IMR-90 (cell line): ENCODE results near the gene PRAMEF2. TPM values are rescaled to one million over a fixed set of nuclear protein-coding genes. Genes with fewer than 3 reads are reported as not detected.
"Not testable (repeated sequence)": the region's sequence is repeated elsewhere in the genome, so short reads cannot be mapped to it uniquely, and the experiment has no call there.

Experiments used
- ATAC-seq: fragments of 200-7000 bp; cut with Tn5 transposase; 2 replicates; pipeline ENCODE4 v1.9.1; 2020; ENCODE audit warnings: low read depth, mild to moderate bottlenecking, moderate library complexity
- BruUV-seq: library from RNA; stranded (reverse); fragments of 400-500 nt; replicated peaks from 2 replicates; lab custom pipeline; 2021; lab: Mats Ljungman, UMichigan
- CTCF ChIA-PET: fragments of 300-600 bp; formaldehyde crosslinking; extraction: SDS; loops from one replicate; lab custom pipeline; 2021; ENCODE audit warnings: antibody characterized with exemption; lab: Yijun Ruan, JAX
- POLR2A ChIA-PET: fragments of 300-600 bp; sonication (Branson Sonifier 250); formaldehyde crosslinking; loops from one replicate; lab custom pipeline; 2022; ENCODE audit warnings: antibody characterized with exemption; ENCODE audit not compliant: unreplicated experiment; lab: Charles Lee
- DNase-seq: peaks from one replicate; pipeline ENCODE4 v3.0.0; 2013
- H2AFZ ChIP-seq: replicated peaks from 2 replicates; pipeline ENCODE3; 2013; ENCODE audit warnings: low read length, mild to moderate bottlenecking; ENCODE audit not compliant: poor library complexity
- H2AK5ac ChIP-seq: 2 replicates; pipeline ENCODE4 v1.6.1; 2013; ENCODE audit warnings: low read depth, low read length, inconsistent platforms
- H2AK9ac ChIP-seq: replicated peaks from 2 replicates; pipeline ENCODE3; 2013; ENCODE audit warnings: mild to moderate bottlenecking, low read depth, low read length, moderate library complexity; ENCODE audit not compliant: poor library complexity
- H2BK120ac ChIP-seq: 2 replicates; pipeline ENCODE4 v1.6.1; 2013; ENCODE audit warnings: low read depth, low read length, inconsistent platforms
- H2BK15ac ChIP-seq: 3 replicates; pipeline ENCODE4 v1.6.1; 2013; ENCODE audit warnings: low read depth, low read length, inconsistent platforms
- H2BK20ac ChIP-seq: 2 replicates; pipeline ENCODE4 v1.6.1; 2013; ENCODE audit warnings: low read depth, mild to moderate bottlenecking, inconsistent platforms, low read length, moderate library complexity
- H2BK5ac ChIP-seq: 2 replicates; pipeline ENCODE4 v1.6.1; 2013; ENCODE audit warnings: mild to moderate bottlenecking, low read depth, low read length, inconsistent platforms; ENCODE audit not compliant: poor library complexity, severe bottlenecking
- H3K14ac ChIP-seq: replicated peaks from 2 replicates; pipeline ENCODE4 v1.6.1; 2013; ENCODE audit warnings: low read depth, low read length, inconsistent platforms
- H3K18ac ChIP-seq: 2 replicates; pipeline ENCODE4 v1.6.1; 2013; ENCODE audit warnings: low read depth, low read length, control low read depth
- H3K23ac ChIP-seq: 2 replicates; pipeline ENCODE4 v1.6.1; 2013; ENCODE audit warnings: low read depth, low read length, inconsistent platforms
- H3K27ac ChIP-seq: 2 replicates; pipeline ENCODE4 v1.5.1; 2013; ENCODE audit warnings: mild to moderate bottlenecking, control low read depth, low read length; ENCODE audit not compliant: insufficient read depth
- H3K27me3 ChIP-seq: 2 replicates; pipeline ENCODE4 v1.6.1; 2013; ENCODE audit warnings: low read length; ENCODE audit not compliant: control insufficient read depth, insufficient read depth
- H3K36me3 ChIP-seq: 2 replicates; pipeline ENCODE4 v1.6.1; 2013; ENCODE audit warnings: low read length, mixed read lengths; ENCODE audit not compliant: control insufficient read depth, insufficient read depth
- H3K4ac ChIP-seq: 2 replicates; pipeline ENCODE4 v1.6.1; 2013; ENCODE audit warnings: low read depth, low read length, inconsistent platforms
- H3K4me1 ChIP-seq: 2 replicates; pipeline ENCODE4 v1.6.1; 2013; ENCODE audit warnings: low read length, mixed read lengths; ENCODE audit not compliant: control insufficient read depth, insufficient read depth
- H3K4me2 ChIP-seq: 2 replicates; pipeline ENCODE4 v1.6.1; 2013; ENCODE audit warnings: low read depth, mild to moderate bottlenecking, control low read depth, low read length, moderate library complexity
- H3K4me3 ChIP-seq: 2 replicates; pipeline ENCODE4 v1.5.1; 2013; ENCODE audit warnings: low read depth, mild to moderate bottlenecking, control low read depth, low read length, moderate library complexity; ENCODE audit not compliant: insufficient read depth
- H3K56ac ChIP-seq: 2 replicates; pipeline ENCODE4 v1.6.1; 2013; ENCODE audit warnings: low read length, inconsistent platforms; ENCODE audit not compliant: insufficient read depth; ENCODE audit errors: extremely low read depth
- H3K79me1 ChIP-seq, 2 experiments: 2 replicates each; pipeline ENCODE4 v1.6.1; 2013; ENCODE audit warnings: low read length in 2 of 2, inconsistent platforms in 1 of 2, low read depth in 1 of 2
- H3K9ac ChIP-seq: 2 replicates; pipeline ENCODE4 v1.6.1; 2013; ENCODE audit warnings: low read depth, low read length, control low read depth
- H3K9me1 ChIP-seq: 2 replicates; pipeline ENCODE4 v1.6.1; 2013; ENCODE audit warnings: low read length, inconsistent platforms; ENCODE audit not compliant: insufficient read depth
- H3K9me3 ChIP-seq: 2 replicates; pipeline ENCODE4 v1.6.1; 2013; ENCODE audit warnings: low read length; ENCODE audit not compliant: control insufficient read depth, insufficient read depth
- H4K20me1 ChIP-seq: 2 replicates; pipeline ENCODE4 v1.6.1; 2013; ENCODE audit warnings: low read length, inconsistent platforms; ENCODE audit not compliant: insufficient read depth
- H4K5ac ChIP-seq: 2 replicates; pipeline ENCODE4 v1.6.1; 2013; ENCODE audit warnings: mild to moderate bottlenecking, low read depth, low read length, control low read depth
- H4K8ac ChIP-seq, 2 experiments: 2 replicates each; pipeline ENCODE4 v1.6.1; 2013; ENCODE audit warnings: low read depth in 2 of 2, low read length in 2 of 2, control low read depth in 1 of 2, inconsistent platforms in 1 of 2
- H4K91ac ChIP-seq: 2 replicates; pipeline ENCODE4 v1.6.1; 2013; ENCODE audit warnings: low read depth, low read length, inconsistent platforms; ENCODE audit not compliant: insufficient read depth
- WGBS, 2 experiments: methylation state at CpG; one replicate each; pipeline versions ENCODE4 v1.1.5 to v1.1.7; 2013; ENCODE audit warnings: missing lambda C conversion rate in 2 of 2; ENCODE audit not compliant: insufficient read length in 1 of 2; ENCODE audit errors: extremely low coverage in 2 of 2; 5-methylcytosine and 5-hydroxymethylcytosine counted together
- dilution Hi-C: fragments of 300-500 bp; cut with HindIII; formaldehyde crosslinking; loops from one replicate; pipeline ENCODE4 v1.14.3; 2018; ENCODE audit warnings: low sequenced_read_pairs; ENCODE audit not compliant: unreplicated experiment
- in situ Hi-C: fragments of 300-500 bp; cut with MboI; formaldehyde crosslinking; loops from 3 replicates; pipeline ENCODE4 v1.14.3; 2019; ENCODE audit warnings: low sequenced_read_pairs, inconsistent platforms, mixed read lengths
- intact Hi-C: fragments of 100-400 bp; cut with micrococcal nuclease; formaldehyde crosslinking; loops from 2 replicates; pipeline ENCODE4 v1.10.0; 2022
- polyA plus RNA-seq, 3 experiments: library from polyadenylated mRNA; depleted of rRNA; stranded (reverse); fragments of >200 nt; gene quantifications; 2 replicates each; pipeline ENCODE4 v1.2.3, GENCODE V29; 2012; ENCODE audit warnings: low replicate concordance in 1 of 3
- total RNA-seq: library from RNA; depleted of rRNA; stranded (reverse); fragments of >200 nt; gene quantifications from 2 replicates; pipeline ENCODE4 v1.2.3, GENCODE V29; 2012

The PRAMEF2 gene
- total and polyA plus RNA-seq, 2 of the 4 experiments (the other 2 are of a cell fraction): not detected

DNA sequence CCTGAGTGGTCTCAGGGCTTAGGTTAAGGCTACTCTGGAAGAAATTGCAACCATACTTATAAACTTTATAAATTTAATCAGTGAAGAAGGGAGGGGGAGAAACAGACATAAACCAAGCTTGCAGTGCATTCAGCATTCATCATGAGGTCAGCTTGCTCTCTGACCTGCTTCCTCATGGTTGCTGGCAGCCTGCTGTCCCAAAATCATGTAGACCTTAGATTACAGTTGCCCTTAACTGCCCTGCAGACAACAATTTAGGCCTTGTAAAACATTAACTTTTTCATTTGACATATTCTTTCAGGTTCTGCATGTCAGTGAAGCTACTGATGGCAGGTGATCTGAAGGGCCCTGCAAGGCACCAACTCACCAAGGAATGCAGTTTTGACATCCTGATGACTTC lies 42.3 kb downstream of the PRAMEF2 start:
- H3K4me1 ChIP-seq, H3K9me1 ChIP-seq, H2BK20ac ChIP-seq, H3K14ac ChIP-seq, H2BK120ac ChIP-seq, H2AK9ac ChIP-seq, H3K9ac ChIP-seq, H3K27me3 ChIP-seq, H4K5ac ChIP-seq, H4K8ac ChIP-seq, H2AK5ac ChIP-seq, DNase-seq, H3K18ac ChIP-seq, H4K91ac ChIP-seq, ATAC-seq, CTCF ChIA-PET, H3K4ac ChIP-seq, intact Hi-C loops, H2BK5ac ChIP-seq, H3K4me2 ChIP-seq, H3K36me3 ChIP-seq, H3K9me3 ChIP-seq, H2AFZ ChIP-seq, H2BK15ac ChIP-seq, H3K56ac ChIP-seq, POLR2A ChIA-PET, in situ Hi-C loops, H3K27ac ChIP-seq, H3K4me3 ChIP-seq, dilution Hi-C loops, H3K79me1 ChIP-seq, H3K23ac ChIP-seq, BruUV-seq, H4K20me1 ChIP-seq: not testable (repeated sequence)

DNA sequence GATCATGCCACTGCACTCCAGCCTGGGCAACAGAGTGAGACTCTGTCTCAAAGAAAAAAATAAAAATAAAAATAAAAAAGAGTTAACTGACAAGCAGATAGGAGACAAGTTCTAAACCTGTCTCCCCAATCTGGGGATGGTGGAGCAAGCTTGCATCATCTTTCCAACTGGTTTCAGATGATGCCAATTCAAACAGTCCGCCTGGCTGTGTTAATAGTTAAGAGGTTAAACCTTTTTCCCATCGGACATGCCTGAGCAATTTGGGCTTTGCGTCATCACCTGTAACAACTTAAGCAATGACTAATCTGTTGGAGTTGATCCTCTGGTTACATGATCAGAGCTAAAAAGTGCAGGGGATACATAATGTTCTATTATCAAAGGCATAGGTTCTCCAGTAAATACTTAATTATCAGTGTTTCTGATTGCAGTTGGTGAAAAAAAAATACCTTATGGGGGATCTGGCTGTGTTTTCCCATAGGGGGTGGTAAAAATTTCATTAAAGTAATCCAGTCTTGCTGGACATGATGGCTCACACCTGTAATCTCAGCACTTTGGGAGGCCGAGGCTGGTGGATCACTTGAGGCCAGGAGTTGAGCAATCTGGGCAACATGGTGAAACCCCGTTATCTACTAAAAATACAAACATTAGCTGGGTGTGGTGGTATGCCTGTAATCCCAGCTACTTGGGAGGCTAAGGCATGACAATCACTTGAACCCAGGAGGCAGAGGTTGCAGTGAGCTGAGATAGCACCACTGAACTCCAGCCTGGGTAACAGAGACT lies 47.1 kb downstream of the PRAMEF2 start:
- DNase-seq, in situ Hi-C loops, H3K79me1 ChIP-seq, H2AFZ ChIP-seq, H3K9ac ChIP-seq, H2BK20ac ChIP-seq, H4K5ac ChIP-seq, H3K4me2 ChIP-seq, H2BK120ac ChIP-seq, H3K14ac ChIP-seq, H3K36me3 ChIP-seq, H3K18ac ChIP-seq, H4K20me1 ChIP-seq, H2BK15ac ChIP-seq, H3K9me3 ChIP-seq, BruUV-seq, dilution Hi-C loops, POLR2A ChIA-PET, CTCF ChIA-PET, H3K4me1 ChIP-seq, H3K4me3 ChIP-seq, H3K27ac ChIP-seq, intact Hi-C loops, ATAC-seq, H3K9me1 ChIP-seq, H2AK5ac ChIP-seq, H3K23ac ChIP-seq, H2AK9ac ChIP-seq, H4K91ac ChIP-seq, H2BK5ac ChIP-seq, H3K4ac ChIP-seq, H3K27me3 ChIP-seq, H3K56ac ChIP-seq, H4K8ac ChIP-seq: not testable (repeated sequence)
- WGBS, 2 experiments: no CpG with 5 or more reads among the region's 5 CpGs
